Ishikawa (cell line): ENCODE results near the gene ZNF366.

Source experiments
- CEBPB ChIP-seq: IDR thresholded peaks from 2 replicates; pipeline ENCODE4 v1.6.1; 2012
- CREB1 ChIP-seq: IDR thresholded peaks from 2 replicates; pipeline ENCODE4 v1.6.1; 2012; ENCODE audit warnings: low read depth
- EGR1 ChIP-seq: IDR thresholded peaks from 2 replicates; pipeline ENCODE4 v1.6.1; 2012
- EP300 ChIP-seq: IDR thresholded peaks from 2 replicates; pipeline ENCODE4 v1.6.1; 2012; ENCODE audit warnings: borderline replicate concordance
- FOXM1 ChIP-seq: IDR thresholded peaks from 2 replicates; pipeline ENCODE4 v1.6.1; 2012; ENCODE audit warnings: low read depth, borderline replicate concordance
- NFIC ChIP-seq: IDR thresholded peaks from 2 replicates; pipeline ENCODE4 v1.6.1; 2012
- RAD21 ChIP-seq: IDR thresholded peaks from 2 replicates; pipeline ENCODE4 v1.6.1; 2012; ENCODE audit warnings: low read depth
- REST ChIP-seq: IDR thresholded peaks from 2 replicates; pipeline ENCODE4 v1.6.1; 2012; ENCODE audit warnings: low read depth, mild to moderate bottlenecking
- TAF1 ChIP-seq: IDR thresholded peaks from 2 replicates; pipeline ENCODE4 v1.6.1; 2012; ENCODE audit warnings: low read depth, mild to moderate bottlenecking
- TCF12 ChIP-seq: IDR thresholded peaks from 2 replicates; pipeline ENCODE4 v1.6.1; 2012; ENCODE audit warnings: low read depth
- TEAD4 ChIP-seq: IDR thresholded peaks from 2 replicates; pipeline ENCODE4 v1.6.1; 2012
- YY1 ChIP-seq: IDR thresholded peaks from 2 replicates; pipeline ENCODE4 v1.6.1; 2012; ENCODE audit warnings: low read depth
- ZBTB7A ChIP-seq: IDR thresholded peaks from 2 replicates; pipeline ENCODE4 v1.6.1; 2012; ENCODE audit warnings: low read depth
- TF ChIP-seq, protein P1 (sequence below): IDR thresholded peaks from 2 replicates; pipeline ENCODE4 v1.6.1; 2012
- TF ChIP-seq, protein P2 (sequence below): IDR thresholded peaks from 2 replicates; pipeline ENCODE4 v1.6.1; 2012

ZNF366 gene

DNA sequence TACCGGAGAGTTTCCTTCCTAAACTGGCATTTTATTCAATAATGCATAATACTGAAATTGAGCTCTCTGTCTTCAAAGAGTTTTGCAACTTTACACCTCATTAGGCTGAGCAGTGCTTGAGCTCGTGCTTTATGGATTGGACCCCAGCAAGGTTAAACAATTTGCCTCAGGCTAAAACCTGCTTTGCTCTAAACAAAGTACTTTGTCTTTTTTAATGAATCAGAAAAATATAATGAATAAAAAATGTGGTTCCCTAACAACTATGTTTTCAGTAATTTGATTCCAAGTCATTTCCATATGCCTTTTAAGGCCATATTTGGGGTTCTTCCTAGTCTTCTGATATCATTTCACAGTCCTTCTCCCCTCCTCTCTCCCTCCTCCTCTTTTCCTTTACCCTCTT is 20.0 kb downstream of the ZNF366 start:
- TF ChIP-seq, protein P1, sequence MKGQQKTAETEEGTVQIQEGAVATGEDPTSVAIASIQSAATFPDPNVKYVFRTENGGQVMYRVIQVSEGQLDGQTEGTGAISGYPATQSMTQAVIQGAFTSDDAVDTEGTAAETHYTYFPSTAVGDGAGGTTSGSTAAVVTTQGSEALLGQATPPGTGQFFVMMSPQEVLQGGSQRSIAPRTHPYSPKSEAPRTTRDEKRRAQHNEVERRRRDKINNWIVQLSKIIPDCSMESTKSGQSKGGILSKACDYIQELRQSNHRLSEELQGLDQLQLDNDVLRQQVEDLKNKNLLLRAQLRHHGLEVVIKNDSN = no peak
- TF ChIP-seq CREB1 (no peak), YY1 (no peak), TEAD4 (no peak), ZBTB7A (no peak), FOXM1 (no peak), RAD21 (no peak), CEBPB (no peak), TCF12 (no peak), TAF1 (no peak), NFIC (no peak), EP300 (no peak), REST (no peak), EGR1 (no peak)
- TF ChIP-seq, protein P2, sequence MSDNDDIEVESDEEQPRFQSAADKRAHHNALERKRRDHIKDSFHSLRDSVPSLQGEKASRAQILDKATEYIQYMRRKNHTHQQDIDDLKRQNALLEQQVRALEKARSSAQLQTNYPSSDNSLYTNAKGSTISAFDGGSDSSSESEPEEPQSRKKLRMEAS = no peak

GRCh38 chr5:72486371-72486770 is 20.8 kb downstream of the ZNF366 start:
- TF ChIP-seq EP300 = no peak
- TF ChIP-seq REST = no peak
- TF ChIP-seq YY1 = no peak
- TF ChIP-seq, protein P2 = no peak
- TF ChIP-seq, protein P1 = no peak
- no peak for TF ChIP-seq TAF1
- TF ChIP-seq EGR1 = no peak
- TF ChIP-seq TEAD4 = no peak
- TF ChIP-seq CREB1 = no peak
- no peak for TF ChIP-seq TCF12
- no peak for TF ChIP-seq ZBTB7A
- TF ChIP-seq NFIC = no peak
- TF ChIP-seq RAD21 = no peak
- TF ChIP-seq CEBPB = no peak
- no peak for TF ChIP-seq FOXM1

DNA sequence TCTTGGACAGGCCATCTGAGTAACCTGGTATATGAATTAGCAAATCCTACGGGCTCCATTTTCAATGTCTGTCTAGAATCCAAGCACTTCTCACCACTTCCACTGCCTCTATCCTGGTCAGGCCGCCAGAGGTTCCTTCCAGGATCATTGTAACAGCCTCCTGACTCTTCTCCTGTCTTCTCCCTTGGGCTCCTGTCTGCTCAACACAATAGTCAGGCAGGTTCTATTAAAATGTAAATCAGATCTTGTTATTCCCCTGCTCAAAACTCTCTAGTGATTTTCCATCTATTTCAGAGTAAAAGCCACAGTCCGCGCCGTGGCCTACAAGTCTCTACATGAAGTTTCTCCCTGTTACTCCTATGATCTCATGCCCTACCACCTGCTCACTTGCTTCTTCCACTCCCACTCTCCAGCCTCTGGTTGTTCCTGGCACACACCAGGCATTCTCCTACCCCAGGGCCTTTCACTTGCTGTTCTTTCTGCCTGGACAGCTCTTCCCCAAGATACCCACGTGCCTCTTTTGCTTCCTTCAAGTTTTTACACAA is 21.7 kb downstream of the ZNF366 start:
- TF ChIP-seq CEBPB (no peak), NFIC (no peak), ZBTB7A (no peak), EP300 (no peak), REST (no peak), YY1 (no peak), FOXM1 (no peak), TAF1 (no peak), RAD21 (no peak), TEAD4 (no peak)
- TF ChIP-seq, protein P1 = no peak

DNA sequence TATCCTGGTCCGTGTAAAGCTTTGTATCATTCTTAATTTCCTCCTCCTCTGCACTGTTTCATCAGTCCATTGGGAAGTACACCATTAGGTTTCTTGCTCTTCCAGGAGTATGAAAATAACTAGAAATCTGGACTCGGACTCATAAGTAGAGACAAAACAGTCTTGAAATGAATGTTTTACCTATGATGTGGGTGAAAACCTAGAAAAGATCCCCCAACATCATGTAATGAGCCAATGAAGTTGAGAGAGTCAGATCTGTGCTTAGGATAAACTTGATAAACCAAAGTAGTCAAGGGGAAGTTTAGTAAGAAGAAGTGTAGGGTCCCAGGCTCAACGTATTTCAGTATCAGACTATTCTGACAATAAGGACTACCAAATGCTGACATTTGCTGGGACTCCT is 25.2 kb downstream of the ZNF366 start:
- TF ChIP-seq, protein P2 = no peak
- TF ChIP-seq TAF1 (no peak), EP300 (no peak), TCF12 (no peak), RAD21 (no peak), CEBPB (no peak), YY1 (no peak), TEAD4 (no peak), FOXM1 (no peak), CREB1 (no peak), EGR1 (no peak), ZBTB7A (no peak)
- TF ChIP-seq, protein P1 = no peak
